HG03469 (cell line): ENCODE results near the gene ZSCAN18.

Experiments used
- ATAC-seq: cut with Tn5 transposase; IDR thresholded peaks from one replicate; pipeline ENCODE4 v1.9.1; 2021; ENCODE audit warnings: mild to moderate bottlenecking, moderate library complexity, moderate number of reproducible peaks; ENCODE audit not compliant: unreplicated experiment

Gene ZSCAN18

DNA sequence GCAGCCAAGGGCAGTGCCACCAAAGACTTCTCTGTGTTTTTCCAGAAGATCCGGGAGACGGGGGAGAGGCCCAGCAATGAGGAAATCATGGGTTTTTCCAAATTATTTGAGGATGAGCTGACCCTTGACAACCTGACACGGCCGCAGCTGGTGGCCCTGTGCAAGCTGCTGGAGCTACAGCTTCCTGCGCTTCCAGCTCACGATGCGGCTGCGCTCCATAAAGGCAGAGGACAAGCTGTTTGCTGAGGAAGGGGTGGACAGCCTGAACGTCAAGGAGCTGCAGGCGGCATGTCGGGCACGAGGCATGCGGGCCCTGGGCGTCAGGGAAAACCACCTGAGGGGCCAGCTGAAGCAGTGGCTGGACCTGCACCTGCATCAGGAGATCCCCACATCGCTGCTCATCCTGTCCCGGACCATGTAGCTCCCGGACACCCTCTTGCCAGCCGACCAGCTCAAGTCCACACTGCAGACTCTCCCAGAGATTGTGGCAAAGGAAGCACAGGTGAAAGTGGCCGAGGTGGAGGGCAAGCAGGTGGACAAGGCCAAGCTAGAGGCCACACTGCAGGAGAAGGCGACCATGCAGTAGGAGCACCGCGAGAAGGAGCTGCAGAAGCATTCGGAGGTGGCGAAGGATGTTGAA lies 52.5 kb downstream of the ZSCAN18 start:
- ATAC-seq: no peak

DNA sequence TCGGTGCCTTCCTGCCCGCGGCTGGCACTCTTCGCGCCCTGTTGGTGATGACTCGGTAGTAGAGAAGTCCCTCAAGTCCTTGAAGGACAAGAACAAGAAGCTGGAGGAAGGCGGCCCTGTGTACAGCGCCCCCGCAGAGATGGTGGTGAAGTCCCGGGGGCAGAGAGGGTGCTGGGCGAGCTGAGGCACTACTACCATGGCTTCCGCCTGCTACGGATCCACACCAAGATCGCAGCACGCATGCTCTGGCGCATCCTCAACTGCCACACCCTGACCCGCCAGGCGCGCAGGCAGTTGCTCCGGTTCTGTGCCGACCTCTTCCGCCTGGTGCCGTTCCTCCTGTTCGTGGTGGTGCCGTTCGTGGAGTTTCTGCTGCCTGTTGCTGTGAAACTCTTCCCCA lies 53.1 kb downstream of the ZSCAN18 start:
- ATAC-seq: no peak

DNA sequence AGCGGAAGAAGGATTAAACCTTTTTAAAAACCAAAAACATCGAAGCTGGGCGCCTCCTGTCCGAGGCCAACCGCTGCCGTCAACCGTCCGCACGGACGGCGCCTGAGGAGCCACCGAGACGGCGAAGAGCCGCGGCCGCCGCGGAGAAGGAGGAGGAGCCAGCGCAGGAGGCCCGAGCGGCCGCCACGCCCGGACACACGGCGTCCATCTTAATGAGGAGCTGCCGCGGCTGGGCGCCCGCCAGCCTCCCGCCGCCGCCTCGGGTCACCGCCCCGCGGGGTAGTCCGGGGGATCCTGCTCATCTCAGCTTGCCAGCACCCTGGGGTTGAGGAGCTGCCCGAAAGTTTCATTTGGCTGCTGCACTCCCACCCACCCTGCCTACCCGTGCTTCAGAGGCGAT lies 53.6 kb downstream of the ZSCAN18 start:
- ATAC-seq: no peak

DNA sequence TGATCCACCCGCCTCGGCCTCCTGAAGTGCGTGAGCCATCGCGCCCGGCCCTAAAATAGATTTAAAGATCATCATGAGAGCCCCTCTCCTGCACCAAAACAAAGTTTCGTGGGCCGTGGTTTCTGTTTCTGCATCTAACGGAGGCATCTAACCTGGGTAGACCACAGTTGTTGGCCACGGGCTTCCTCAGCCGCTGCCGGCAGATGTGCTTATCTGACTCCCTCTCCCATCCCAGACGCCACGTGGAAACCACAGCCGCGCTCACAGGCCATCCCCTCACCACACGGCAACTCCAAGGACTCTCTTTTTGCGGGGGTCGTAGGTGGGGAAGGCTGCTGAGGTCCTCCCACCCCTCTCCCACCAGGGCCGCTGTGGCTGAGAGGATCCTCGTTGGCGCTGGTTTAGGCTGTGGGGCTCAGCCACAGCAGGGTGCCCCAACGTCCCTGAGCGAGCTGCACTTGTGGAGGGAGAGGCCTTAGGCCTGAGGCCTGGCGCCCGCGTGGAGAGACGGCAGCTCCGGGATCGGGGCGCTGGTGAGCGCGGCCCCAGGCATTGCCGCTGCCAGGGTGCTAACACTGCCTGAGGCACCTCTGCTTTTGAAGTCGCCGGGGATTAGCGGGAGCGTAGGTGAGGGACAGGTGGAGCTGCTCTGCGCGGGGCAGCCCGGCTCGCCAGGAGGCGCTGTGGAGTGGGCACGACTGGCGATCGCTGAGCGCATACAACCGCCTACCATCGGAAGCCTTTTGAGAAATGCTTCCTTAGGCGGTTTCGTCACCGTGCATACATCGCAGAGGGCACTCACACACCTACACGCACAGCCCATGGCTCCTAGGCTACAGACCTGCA lies 55.3 kb downstream of the ZSCAN18 start:
- ATAC-seq: no peak

DNA sequence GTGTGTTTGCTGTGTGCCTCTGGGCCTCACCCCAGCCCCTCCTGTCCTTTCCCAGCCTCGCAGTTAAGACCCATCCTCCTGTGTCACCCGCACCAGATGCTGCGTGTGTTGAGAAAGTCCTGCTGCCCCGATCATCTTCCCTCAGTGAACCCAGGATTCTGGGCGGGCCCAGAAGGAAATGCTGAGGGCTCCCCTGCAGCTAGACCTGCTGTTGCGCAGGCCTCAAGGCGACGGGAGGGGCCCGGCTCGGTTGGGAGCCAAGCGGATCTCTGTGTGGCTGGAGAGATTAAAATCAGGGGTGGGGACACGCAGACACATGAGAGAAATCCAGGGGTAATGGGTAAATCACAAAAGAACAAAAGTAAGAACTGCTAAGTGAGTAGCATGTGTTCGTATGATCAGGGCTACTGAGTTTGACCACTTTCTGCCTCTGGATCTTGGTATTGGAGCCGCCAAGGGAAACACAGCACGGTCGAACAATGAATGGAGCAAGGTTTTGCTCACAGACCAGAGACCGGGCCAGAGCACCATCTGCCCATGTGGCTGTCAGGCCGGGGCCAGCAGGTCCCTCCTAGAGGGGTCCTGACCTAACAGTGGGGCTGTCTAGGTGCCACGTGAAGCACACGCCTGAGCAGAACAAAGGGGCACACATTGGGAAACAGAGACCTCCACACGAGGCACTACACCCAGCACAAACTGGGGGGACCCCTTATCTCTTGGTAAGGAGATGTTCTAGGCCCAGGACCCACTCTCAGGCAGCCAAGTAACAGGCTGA lies 57.1 kb downstream of the ZSCAN18 start:
- ATAC-seq: no peak

DNA sequence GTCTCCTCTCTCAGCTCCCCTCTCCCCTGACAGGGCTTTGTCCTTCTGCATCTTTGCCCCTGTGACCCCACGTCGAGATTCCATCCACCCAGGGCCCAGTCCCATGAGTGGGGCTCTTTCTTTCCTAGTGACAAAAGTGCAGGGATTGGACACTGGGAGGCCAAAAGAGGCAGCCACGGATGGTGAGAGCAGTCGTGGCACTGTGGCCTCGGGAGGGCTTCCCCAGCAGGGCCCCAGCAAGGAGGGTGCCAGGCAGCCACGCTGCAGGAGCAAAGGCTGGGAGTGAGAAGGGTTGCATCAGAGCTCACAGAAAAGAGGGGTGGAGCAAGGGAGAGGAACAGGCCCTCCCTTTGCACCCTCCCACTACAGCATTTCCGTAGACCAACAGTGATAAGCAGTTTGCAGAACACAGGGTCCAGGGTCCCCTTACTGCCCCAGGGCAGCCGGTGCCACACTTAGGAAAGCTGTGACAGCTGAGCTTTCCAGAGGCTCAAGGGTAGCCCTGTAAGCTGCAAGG lies 59.3 kb downstream of the ZSCAN18 start:
- no peak for ATAC-seq

DNA sequence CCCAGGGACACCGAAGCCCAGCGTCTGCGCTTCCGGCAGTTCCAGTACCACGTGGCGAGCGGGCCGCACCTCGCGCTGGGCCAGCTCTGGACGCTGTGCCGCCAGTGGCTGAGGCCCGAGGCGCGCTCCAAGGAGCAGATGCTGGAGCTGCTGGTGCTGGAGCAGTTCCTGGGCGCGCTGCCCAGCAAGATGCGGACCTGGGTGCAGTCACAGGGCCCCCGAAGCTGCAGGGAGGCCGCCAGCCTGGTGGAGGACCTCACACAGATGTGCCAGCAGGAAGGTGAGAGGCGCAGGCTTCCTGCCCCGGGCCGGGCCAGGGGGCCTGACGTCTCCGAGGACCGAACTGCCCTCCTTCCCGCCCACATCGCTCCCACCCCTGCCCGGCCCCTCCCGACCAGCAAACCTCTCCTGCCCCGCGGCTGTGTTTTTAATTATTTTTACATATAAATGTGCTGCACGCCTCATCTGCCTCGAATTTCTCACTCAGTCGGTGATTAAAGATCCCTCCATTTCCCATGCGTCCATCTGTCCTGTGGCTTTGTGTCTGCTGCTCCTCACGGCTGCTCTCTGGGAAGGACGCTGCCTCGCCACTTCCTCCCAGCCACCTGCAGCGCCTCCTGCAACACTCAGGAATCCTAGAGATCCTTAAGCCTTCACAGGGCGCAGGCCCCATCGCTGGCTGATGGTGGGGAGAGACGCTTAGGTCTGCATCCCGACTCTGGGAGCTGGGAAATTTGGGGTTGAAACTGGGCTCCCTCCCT lies 59.9 kb downstream of the ZSCAN18 start:
- no peak for ATAC-seq

DNA sequence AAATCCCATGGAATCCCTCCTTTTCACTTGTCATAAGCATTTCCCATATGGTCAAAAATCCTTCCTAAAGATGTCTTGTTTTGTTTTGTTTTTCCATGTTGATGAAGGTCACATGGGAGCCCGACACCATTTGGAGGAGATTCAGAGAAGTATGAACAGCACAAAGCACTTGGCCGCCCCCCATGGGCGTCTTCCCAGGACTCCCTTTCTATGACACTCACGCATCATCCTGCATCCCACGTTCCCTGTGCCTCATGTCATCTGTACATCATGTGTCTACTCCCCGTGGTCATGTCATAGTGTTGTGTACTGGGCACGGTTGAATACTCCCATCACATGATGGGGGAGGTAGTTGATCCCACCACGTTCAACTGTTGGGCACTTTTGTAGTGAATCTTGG lies 62.2 kb downstream of the ZSCAN18 start:
- ATAC-seq: no peak

DNA sequence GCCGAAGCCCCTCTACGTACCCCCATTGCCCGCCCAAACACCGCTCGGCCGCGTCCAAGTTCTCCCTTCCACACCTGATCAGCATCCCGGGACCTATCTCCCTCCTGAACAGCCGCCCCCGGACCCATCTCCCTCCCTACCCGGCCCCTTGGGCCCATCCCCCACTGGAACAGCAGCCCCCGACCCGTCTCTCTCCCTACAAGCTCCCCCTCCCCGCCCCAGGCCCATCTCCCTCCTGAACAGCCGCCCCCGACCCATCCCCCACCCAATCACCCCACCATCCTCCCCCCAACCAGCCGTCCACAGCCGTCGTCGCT lies 63.6 kb downstream of the ZSCAN18 start:
- no peak for ATAC-seq
